GM10266 (cell line): ENCODE data around the gene SUPT3H.
A peak's percentile ranks its signal among the peaks of the same experiment; 100 is the strongest.

Experiments
- DNase-seq: peaks from one replicate; pipeline ENCODE4 v3.0.0; 2012; ENCODE audit errors: extremely low spot score
- TF ChIP-seq, protein P1 (sequence below): IDR thresholded peaks from 2 replicates; pipeline ENCODE4 v1.5.1; 2012; ENCODE audit warnings: mild to moderate bottlenecking, low read depth; ENCODE audit not compliant: control insufficient read depth, insufficient read depth; ENCODE audit errors: missing control alignments

The SUPT3H gene

DNA sequence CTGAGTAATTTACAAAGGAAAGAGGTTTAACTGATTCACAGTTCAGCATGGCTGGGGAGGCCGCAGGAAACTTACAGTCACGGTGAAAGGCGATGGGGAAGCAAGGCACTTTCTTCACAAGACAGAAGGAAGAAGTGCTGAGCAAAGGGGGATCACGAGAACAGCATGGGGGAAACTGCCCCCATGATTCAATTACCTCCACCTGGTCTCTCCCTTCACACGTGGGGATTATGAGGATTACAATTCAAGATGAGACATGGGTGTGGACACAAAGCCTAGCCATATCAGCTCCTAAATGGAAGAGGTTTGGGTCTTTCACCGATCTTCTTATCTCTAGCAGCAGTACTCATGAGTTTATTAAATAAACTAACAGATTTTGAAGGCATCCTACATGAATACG is 202.5 kb downstream of the SUPT3H start:
- TF ChIP-seq, protein P1, sequence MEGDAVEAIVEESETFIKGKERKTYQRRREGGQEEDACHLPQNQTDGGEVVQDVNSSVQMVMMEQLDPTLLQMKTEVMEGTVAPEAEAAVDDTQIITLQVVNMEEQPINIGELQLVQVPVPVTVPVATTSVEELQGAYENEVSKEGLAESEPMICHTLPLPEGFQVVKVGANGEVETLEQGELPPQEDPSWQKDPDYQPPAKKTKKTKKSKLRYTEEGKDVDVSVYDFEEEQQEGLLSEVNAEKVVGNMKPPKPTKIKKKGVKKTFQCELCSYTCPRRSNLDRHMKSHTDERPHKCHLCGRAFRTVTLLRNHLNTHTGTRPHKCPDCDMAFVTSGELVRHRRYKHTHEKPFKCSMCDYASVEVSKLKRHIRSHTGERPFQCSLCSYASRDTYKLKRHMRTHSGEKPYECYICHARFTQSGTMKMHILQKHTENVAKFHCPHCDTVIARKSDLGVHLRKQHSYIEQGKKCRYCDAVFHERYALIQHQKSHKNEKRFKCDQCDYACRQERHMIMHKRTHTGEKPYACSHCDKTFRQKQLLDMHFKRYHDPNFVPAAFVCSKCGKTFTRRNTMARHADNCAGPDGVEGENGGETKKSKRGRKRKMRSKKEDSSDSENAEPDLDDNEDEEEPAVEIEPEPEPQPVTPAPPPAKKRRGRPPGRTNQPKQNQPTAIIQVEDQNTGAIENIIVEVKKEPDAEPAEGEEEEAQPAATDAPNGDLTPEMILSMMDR, result no peak
- no peak for DNase-seq

DNA sequence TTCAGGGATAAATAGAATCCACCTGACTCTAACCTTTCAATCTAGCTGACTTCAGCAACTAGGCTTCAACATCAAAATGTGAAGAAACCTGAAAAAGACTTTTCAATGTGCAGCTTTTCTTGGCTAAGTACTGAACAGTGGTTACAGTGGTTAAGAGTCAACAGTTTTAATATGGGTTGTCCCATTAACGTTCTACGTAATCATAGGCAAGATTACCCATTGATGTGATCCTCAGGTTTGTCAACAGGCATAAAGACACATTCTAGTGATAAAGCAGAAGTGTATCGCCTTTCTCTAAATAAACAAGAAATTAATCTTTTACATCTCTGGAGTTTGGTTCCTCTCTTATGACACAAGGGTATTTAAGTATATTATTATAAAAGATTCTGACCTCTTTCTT is 203.7 kb downstream of the SUPT3H start:
- DNase-seq, result no peak
- TF ChIP-seq, protein P1, result no peak

DNA sequence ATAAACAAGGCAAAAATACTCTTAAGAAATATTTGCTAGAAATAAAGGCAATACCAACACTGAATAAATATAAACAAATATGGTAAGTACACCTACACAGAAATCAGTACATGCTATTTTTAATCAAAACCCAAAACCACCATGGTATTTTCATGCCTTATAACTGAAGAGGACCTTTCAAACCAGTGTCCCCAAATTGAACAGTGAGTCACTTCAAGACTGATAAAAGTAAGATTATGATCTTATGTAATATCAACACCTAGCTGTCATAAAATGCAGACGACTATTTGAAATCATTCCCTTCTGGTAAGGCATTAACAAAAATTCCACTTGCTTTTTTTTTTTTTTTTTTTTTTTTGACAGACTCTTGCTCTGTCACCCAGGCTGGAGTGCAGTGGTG is 206.4 kb downstream of the SUPT3H start:
- TF ChIP-seq, protein P1, result no peak
- no peak for DNase-seq

DNA sequence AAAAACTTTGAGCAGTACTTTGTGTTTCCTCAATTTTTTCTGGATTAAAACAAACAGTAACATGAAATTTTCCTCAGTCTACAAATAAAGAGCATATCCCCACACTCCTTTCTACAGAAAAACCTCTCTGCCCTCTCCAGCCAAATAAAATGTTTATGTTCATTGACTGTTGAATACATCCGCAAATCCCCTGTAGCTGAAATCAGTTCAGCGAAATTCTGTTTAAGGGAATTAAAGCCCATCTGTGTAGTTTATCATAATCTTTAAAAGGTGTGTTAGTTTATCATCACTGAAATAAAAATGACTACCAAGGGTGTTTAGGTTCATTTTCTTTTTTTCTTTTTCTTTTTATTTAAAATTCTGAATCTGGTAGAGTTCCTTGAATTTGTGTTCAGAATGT is 207.4 kb downstream of the SUPT3H start:
- TF ChIP-seq, protein P1, result no peak
- no peak for DNase-seq

DNA sequence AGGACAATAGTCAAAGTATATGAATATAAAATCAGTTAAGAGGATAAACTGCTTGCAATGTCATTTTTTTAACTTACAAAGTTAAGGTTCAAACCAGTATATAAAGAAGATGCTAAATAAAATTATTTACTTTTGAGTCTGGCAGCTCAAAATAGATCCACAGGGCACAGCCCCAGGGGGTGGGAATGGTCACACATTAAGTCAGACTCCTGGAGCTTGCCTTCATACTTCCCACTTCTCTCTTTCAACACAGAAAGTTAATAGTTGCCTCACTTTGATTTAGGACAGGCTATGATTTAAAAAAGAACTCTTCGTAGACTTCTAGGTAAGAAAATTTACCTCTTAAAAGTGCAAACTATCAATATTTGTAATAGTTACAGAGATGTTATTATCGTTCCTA is 207.9 kb downstream of the SUPT3H start:
- no peak for DNase-seq
- TF ChIP-seq, protein P1, result no peak

DNA sequence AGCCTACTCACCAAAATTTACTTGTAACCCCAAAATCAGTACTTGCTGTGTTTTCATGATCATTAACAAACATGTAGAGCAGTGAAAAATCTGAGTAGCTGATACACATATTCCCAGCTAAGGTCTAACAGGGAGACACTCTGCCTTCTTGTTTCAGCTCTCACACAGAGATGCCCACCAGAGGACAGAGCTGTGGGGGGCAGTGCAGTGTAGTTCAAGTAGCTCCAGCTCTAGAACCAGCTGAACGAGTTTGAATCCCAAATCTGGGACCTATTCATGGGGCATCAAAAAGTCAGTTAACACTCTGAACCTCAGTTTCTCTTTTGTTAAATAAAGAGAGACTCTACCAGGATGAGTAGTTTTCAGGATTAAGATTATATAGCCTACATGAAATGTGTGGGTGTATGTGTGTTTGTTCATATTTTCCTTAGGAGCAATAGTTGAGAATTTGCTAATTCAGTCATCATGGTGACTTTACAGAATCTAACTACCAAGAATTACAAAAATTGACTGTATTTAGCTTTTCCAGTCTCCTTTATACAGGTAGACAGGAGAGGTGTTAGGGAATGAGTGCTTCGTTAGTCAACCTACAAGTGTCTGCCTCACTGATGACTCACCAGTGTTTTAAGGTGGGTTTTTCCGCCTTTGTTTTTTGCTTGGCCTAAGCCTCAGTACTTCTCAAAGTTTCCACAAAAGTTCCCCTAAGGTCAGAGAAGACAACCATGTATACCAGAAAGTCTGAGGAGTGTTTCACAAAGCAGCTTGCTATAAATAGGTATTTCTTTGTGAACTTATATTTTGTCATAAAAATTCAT is 213.6 kb downstream of the SUPT3H start:
- DNase-seq, result peak; percentile 33

DNA sequence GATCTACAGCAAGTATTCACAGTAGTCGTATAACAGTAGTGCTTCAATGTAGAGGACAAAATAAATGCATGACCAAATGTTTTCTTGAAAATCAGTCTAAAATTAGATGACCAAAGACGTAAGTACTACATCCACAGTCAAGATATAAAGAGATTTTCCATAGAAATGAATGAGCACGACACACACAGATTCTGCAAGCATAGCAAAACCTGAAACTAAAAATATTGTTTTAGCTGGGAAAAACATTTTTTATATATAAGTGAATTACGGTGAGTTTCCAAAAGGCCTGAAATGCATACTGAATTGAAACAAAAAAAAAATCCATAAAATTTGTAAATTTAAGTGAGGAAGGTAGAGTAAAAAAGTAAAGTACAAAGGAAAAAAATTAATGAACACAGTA is 217.4 kb downstream of the SUPT3H start:
- DNase-seq, result no peak
- TF ChIP-seq, protein P1, result no peak

More for the DNA sequence above, 213.6 kb downstream of the SUPT3H start:
- TF ChIP-seq, protein P1, result no peak
